DND-41 (cell line): ENCODE results near the gene PHLDB2.

ENCODE experiments used
- ATAC-seq: fragments of 200-7000 bp; cut with Tn5 transposase; 3 replicates; pipeline ENCODE4 v1.9.1; 2021; ENCODE audit warnings: low read depth; ENCODE audit not compliant: insufficient read depth
- DNase-seq: peaks from one replicate; pipeline ENCODE4 v3.0.0-alpha.2; 2020
- H2AFZ ChIP-seq: 2 replicates; pipeline ENCODE4 v1.6.0; 2012; ENCODE audit warnings: low read depth, low read length
- H3K27ac ChIP-seq: 2 replicates; pipeline ENCODE4 v1.5.1; 2012; ENCODE audit warnings: low read length, inconsistent platforms
- H3K27me3 ChIP-seq: fragments of 200-600 bp; sonication (generic); 2 replicates; pipeline ENCODE4 v1.6.0; 2012; ENCODE audit warnings: low read length, mild to moderate bottlenecking, inconsistent platforms; ENCODE audit not compliant: insufficient read depth, poor library complexity
- H3K36me3 ChIP-seq: 2 replicates; pipeline ENCODE4 v1.5.1; 2012; ENCODE audit warnings: low read length, inconsistent platforms; ENCODE audit not compliant: insufficient read depth
- H3K4me1 ChIP-seq: 2 replicates; pipeline ENCODE4 v1.5.1; 2012; ENCODE audit warnings: mild to moderate bottlenecking, low read length; ENCODE audit not compliant: insufficient read depth
- H3K4me2 ChIP-seq: 2 replicates; pipeline ENCODE4 v1.6.0; 2012; ENCODE audit warnings: mild to moderate bottlenecking, moderate library complexity, low read length, inconsistent platforms; ENCODE audit not compliant: insufficient read depth
- H3K4me3 ChIP-seq, 2 experiments: fragments of 200-600 bp in 1 of 2; shearing (Covaris generic) in 1 of 2; 2 replicates each; pipeline ENCODE4 v1.5.1; 2012 to 2016; ENCODE audit warnings: inconsistent platforms in 2 of 2, low read length in 2 of 2, mild to moderate bottlenecking in 2 of 2, low read depth in 1 of 2, moderate library complexity in 1 of 2
- H3K79me2 ChIP-seq: 2 replicates; pipeline ENCODE4 v1.6.0; 2012; ENCODE audit warnings: low read length, inconsistent platforms; ENCODE audit not compliant: insufficient read depth
- H3K9ac ChIP-seq: 2 replicates; pipeline ENCODE4 v1.6.0; 2012; ENCODE audit warnings: low read depth, mild to moderate bottlenecking, inconsistent platforms, low read length, moderate library complexity
- H3K9me3 ChIP-seq: 2 replicates; pipeline ENCODE4 v1.5.1; 2012; ENCODE audit warnings: low read length, moderate library complexity, mild to moderate bottlenecking, inconsistent platforms; ENCODE audit not compliant: insufficient read depth, severe bottlenecking
- H4K20me1 ChIP-seq: 2 replicates; pipeline ENCODE4 v1.6.0; 2012; ENCODE audit warnings: low read length; ENCODE audit not compliant: insufficient read depth
- EZH2 ChIP-seq: IDR thresholded peaks from 3 replicates; pipeline ENCODE4 v1.6.1; 2012; ENCODE audit warnings: borderline replicate concordance, low read depth, mild to moderate bottlenecking, moderate library complexity, low read length, inconsistent platforms; ENCODE audit not compliant: severe bottlenecking
- TF ChIP-seq, protein P1 (sequence below): IDR thresholded peaks from 2 replicates; pipeline ENCODE4 v1.5.1; 2012; ENCODE audit warnings: borderline replicate concordance, low read length, moderate library complexity, mild to moderate bottlenecking; ENCODE audit not compliant: poor library complexity, severe bottlenecking; ENCODE audit errors: extremely low read depth

The PHLDB2 gene

DNA sequence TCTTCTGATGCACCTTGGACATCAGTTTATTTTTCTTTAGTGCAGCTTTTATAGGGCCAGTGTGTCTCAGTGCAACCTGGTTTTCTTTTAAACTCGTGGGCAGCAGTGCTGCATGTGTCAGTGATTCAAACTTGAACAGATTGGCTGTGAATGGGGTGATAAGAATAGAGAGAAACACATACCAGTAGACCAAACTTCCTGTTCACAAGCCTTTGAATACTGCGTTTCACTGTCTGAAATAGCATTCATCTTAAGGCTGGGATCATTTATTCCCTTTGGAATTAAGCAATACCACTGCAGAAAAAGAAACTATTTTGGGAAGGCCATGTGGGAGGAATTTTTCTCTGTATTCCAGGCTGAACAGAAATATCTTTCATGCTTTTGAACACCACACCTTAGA is 51.7 kb downstream of the PHLDB2 start:
- no peak overlapping the region for H3K27ac ChIP-seq
- no peak for ATAC-seq

DNA sequence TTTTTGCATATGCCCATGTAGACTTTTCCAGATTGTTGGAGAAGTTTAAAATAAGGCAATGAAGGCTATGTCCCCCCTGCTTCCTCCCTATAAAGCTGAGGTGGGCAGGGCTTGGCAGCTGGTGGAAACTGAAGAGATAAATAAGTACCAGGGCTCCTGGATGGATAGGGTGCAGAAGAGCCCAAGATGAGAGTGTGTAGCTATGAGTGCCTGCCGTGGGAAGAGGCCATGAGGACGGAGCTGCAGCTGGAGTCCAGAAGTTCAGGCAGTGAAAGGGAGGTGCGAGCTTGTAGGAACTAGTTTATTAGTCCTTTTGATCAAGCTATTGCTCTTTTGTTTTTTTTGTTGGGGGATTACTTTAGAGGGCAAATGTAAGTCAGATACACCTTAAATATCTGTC is 52.4 kb downstream of the PHLDB2 start:
- TF ChIP-seq, protein P1, sequence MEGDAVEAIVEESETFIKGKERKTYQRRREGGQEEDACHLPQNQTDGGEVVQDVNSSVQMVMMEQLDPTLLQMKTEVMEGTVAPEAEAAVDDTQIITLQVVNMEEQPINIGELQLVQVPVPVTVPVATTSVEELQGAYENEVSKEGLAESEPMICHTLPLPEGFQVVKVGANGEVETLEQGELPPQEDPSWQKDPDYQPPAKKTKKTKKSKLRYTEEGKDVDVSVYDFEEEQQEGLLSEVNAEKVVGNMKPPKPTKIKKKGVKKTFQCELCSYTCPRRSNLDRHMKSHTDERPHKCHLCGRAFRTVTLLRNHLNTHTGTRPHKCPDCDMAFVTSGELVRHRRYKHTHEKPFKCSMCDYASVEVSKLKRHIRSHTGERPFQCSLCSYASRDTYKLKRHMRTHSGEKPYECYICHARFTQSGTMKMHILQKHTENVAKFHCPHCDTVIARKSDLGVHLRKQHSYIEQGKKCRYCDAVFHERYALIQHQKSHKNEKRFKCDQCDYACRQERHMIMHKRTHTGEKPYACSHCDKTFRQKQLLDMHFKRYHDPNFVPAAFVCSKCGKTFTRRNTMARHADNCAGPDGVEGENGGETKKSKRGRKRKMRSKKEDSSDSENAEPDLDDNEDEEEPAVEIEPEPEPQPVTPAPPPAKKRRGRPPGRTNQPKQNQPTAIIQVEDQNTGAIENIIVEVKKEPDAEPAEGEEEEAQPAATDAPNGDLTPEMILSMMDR = no peak
- no peak for TF ChIP-seq EZH2
- no peak for DNase-seq
- ATAC-seq = no peak
- no peak overlapping the region for H2AFZ ChIP-seq
- H3K36me3 ChIP-seq = no peaks in the 10 kb centered on the region
- H3K79me2 ChIP-seq = no peaks in the 10 kb centered on the region
- H3K4me2 ChIP-seq = no peak overlapping the region
- no peaks in the 10 kb centered on the region for H3K9me3 ChIP-seq
- H3K4me3 ChIP-seq = no peak overlapping the region
- H3K27ac ChIP-seq = no peak overlapping the region
- no peak overlapping the region for H3K9ac ChIP-seq
- no peaks in the 10 kb centered on the region for H3K27me3 ChIP-seq
- H4K20me1 ChIP-seq = no peaks in the 10 kb centered on the region
- H3K4me1 ChIP-seq = no peaks in the 10 kb centered on the region

More for the DNA sequence above, 51.7 kb downstream of the PHLDB2 start:
- Histone ChIP-seq H3K9me3 (no peaks in the 10 kb centered on the region), H3K4me1 (no peaks in the 10 kb centered on the region), H3K79me2 (no peaks in the 10 kb centered on the region), H3K4me2 (no peak overlapping the region), H3K27me3 (no peaks in the 10 kb centered on the region), H3K36me3 (no peaks in the 10 kb centered on the region), H4K20me1 (no peaks in the 10 kb centered on the region), H3K9ac (no peak overlapping the region), H3K4me3 (no peak overlapping the region), H2AFZ (no peak overlapping the region)
- TF ChIP-seq EZH2 = no peak
- TF ChIP-seq, protein P1 = no peak
- no peak for DNase-seq

DNA sequence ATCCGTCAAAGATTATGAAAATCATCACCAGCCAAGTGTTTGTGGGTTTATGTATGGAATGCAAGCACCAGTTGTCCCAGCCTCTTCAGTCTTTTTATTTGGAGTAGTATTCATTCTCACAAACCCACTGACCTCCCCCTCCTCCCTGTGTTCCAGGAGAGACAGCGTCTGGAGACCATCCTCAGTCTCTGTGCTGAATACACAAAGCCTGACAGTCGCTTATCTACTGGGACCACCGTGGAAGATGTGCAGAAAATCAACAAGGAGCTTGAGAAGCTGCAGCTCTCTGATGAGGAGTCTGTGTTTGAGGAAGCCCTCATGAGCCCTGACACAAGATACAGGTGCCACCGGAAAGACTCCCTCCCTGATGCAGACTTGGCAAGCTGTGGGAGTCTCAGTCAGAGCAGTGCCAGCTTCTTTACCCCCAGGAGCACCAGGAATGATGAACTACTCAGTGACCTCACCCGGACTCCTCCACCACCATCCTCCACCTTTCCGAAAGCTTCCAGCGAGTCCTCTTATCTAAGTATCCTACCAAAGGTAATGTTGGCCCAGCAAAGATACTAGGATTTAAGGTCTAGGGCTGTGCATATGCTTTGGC is 54.2 kb downstream of the PHLDB2 start:
- Histone ChIP-seq H3K4me2 (no peak overlapping the region), H3K27me3 (no peaks in the 10 kb centered on the region), H3K27ac (no peak overlapping the region), H3K9ac (no peak overlapping the region), H3K4me1 (no peaks in the 10 kb centered on the region), H3K79me2 (no peaks in the 10 kb centered on the region), H3K9me3 (no peaks in the 10 kb centered on the region), H3K36me3 (no peaks in the 10 kb centered on the region), H3K4me3 (no peak overlapping the region), H4K20me1 (no peaks in the 10 kb centered on the region), H2AFZ (no peak overlapping the region)
- DNase-seq (no peak), ATAC-seq (no peak)
- TF ChIP-seq, protein P1 = no peak
- no peak for TF ChIP-seq EZH2
